H1 (cell line): ENCODE data around the gene IGFALS.

ENCODE experiments used
- CBX8 ChIP-seq: fragments of 300-800, 300-1000 bp; sonication (generic); IDR thresholded peaks from 2 replicates; pipeline ENCODE4 v1.7.1; 2016; ENCODE audit warnings: low read depth, low read length, borderline replicate concordance
- EGR1 ChIP-seq: IDR thresholded peaks from 2 replicates; pipeline ENCODE4 v1.6.1; 2011; ENCODE audit warnings: low read depth, low read length, borderline replicate concordance
- EP300 ChIP-seq, 2 experiments: IDR thresholded peaks; 1 replicate in 1 of 2; 2 replicates in 1 of 2; pipeline ENCODE4 v1.6.1; 2011 to 2012; ENCODE audit warnings: low read depth in 2 of 2, low read length in 2 of 2, mild to moderate bottlenecking in 2 of 2, borderline replicate concordance in 1 of 2, inconsistent platforms in 1 of 2, moderate library complexity in 1 of 2
- EZH2 ChIP-seq: fragments of 200-600 bp; sonication (generic); IDR thresholded peaks from 2 replicates; pipeline ENCODE4 v1.7.1; 2012; ENCODE audit warnings: low read depth, mild to moderate bottlenecking, moderate library complexity, low read length, inconsistent platforms; ENCODE audit not compliant: severe bottlenecking
- GABPA ChIP-seq: IDR thresholded peaks from 2 replicates; pipeline ENCODE4 v1.6.1; 2011; ENCODE audit warnings: mild to moderate bottlenecking, low read length, moderate library complexity, borderline replicate concordance; ENCODE audit not compliant: insufficient read depth
- JUN ChIP-seq: IDR thresholded peaks from 2 replicates; pipeline ENCODE4 v1.6.1; 2011; ENCODE audit warnings: low read depth, mild to moderate bottlenecking, improper control_type of control experiment, low read length
- POLR2AphosphoS5 ChIP-seq: IDR thresholded peaks from 2 replicates; pipeline ENCODE4 v1.6.1; 2011; ENCODE audit warnings: low read depth, low read length
- SIN3A ChIP-seq, 2 experiments: IDR thresholded peaks in 1 of 2; conservative IDR thresholded peaks in 1 of 2; 2 replicates each; pipeline ENCODE4 v1.6.1; 2011 to 2012; ENCODE audit warnings: low read length in 2 of 2, improper control_type of control experiment in 1 of 2, low read depth in 1 of 2, mild to moderate bottlenecking in 1 of 2
- SP2 ChIP-seq: IDR thresholded peaks from 2 replicates; pipeline ENCODE4 v1.6.1; 2012; ENCODE audit warnings: mild to moderate bottlenecking, low read length, inconsistent platforms
- ZNF274 ChIP-seq: IDR thresholded peaks from 2 replicates; pipeline ENCODE4 v1.7.0; 2012; ENCODE audit warnings: low read length, borderline replicate concordance; ENCODE audit errors: extremely low read depth
- TF ChIP-seq, protein P1 (sequence below), 3 experiments: IDR thresholded peaks; 1 replicate in 2 of 3; 2 replicates in 1 of 3; pipeline versions ENCODE4 v1.5.1 to v1.6.1; 2011; ENCODE audit warnings: low read length in 3 of 3, mild to moderate bottlenecking in 3 of 3, inconsistent platforms in 2 of 3, low read depth in 1 of 3, moderate library complexity in 1 of 3; ENCODE audit not compliant: insufficient read depth in 1 of 3; ENCODE audit errors: control extremely low read depth in 1 of 3
- TF ChIP-seq, protein P2 (sequence below): IDR thresholded peaks from 2 replicates; pipeline ENCODE4 v1.6.1; 2011; ENCODE audit warnings: low read depth, mild to moderate bottlenecking, low read length; ENCODE audit not compliant: insufficient read depth
- TF ChIP-seq, protein P3 (sequence below): IDR thresholded peaks from 2 replicates; pipeline ENCODE4 v1.6.1; 2012; ENCODE audit warnings: inconsistent platforms
- TF ChIP-seq, protein P4 (sequence below): IDR thresholded peaks from 2 replicates; pipeline ENCODE4 v1.6.1; 2012; ENCODE audit warnings: inconsistent platforms

DNA sequence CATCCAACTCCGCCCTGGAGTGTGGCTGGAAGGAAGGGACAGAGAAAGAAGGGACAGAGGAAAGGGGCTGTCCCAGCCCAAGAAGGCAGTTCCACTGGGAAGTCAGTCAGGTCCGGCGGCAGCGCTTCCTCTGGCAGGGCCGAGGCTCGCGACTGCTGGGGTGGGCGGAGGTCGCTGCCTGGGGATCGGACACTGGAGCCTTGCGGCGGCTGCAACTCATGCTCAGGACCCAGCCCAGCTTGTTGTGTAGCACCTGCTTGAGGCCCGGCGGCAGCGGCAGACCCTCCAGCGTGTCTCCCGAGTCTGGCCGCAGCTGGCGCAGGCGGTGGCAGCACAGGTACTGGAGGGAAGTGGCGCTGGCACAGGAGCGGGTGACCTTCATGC lies 16.5 kb downstream of the IGFALS start:
- TF ChIP-seq EP300 (IDR thresholded peaks at IDR 0.05; ENCODE audit: borderline replicate concordance in 1 of 2, low read depth in 2 of 2, low read length in 2 of 2) (no peak), POLR2AphosphoS5 (no peak), SP2 (no peak), CBX8 (no peak), EZH2 (no peak), JUN (no peak), ZNF274 (no peak), EGR1 (no peak), GABPA (no peak), SIN3A (conservative IDR thresholded peaks at IDR 0.05 in 1 of 2, IDR thresholded peaks at IDR 0.05 in 1 of 2; ENCODE audit: low read depth in 1 of 2, low read length in 2 of 2) (no peak)
- TF ChIP-seq, protein P1, sequence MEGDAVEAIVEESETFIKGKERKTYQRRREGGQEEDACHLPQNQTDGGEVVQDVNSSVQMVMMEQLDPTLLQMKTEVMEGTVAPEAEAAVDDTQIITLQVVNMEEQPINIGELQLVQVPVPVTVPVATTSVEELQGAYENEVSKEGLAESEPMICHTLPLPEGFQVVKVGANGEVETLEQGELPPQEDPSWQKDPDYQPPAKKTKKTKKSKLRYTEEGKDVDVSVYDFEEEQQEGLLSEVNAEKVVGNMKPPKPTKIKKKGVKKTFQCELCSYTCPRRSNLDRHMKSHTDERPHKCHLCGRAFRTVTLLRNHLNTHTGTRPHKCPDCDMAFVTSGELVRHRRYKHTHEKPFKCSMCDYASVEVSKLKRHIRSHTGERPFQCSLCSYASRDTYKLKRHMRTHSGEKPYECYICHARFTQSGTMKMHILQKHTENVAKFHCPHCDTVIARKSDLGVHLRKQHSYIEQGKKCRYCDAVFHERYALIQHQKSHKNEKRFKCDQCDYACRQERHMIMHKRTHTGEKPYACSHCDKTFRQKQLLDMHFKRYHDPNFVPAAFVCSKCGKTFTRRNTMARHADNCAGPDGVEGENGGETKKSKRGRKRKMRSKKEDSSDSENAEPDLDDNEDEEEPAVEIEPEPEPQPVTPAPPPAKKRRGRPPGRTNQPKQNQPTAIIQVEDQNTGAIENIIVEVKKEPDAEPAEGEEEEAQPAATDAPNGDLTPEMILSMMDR (IDR thresholded peaks at IDR 0.05; ENCODE audit: control extremely low read depth in 1 of 3, insufficient read depth in 1 of 3, low read depth in 1 of 3, low read length in 3 of 3): no peak
- TF ChIP-seq, protein P2, sequence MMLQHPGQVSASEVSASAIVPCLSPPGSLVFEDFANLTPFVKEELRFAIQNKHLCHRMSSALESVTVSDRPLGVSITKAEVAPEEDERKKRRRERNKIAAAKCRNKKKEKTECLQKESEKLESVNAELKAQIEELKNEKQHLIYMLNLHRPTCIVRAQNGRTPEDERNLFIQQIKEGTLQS: no peak
- TF ChIP-seq, protein P3, sequence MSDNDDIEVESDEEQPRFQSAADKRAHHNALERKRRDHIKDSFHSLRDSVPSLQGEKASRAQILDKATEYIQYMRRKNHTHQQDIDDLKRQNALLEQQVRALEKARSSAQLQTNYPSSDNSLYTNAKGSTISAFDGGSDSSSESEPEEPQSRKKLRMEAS: no peak
- TF ChIP-seq, protein P4, sequence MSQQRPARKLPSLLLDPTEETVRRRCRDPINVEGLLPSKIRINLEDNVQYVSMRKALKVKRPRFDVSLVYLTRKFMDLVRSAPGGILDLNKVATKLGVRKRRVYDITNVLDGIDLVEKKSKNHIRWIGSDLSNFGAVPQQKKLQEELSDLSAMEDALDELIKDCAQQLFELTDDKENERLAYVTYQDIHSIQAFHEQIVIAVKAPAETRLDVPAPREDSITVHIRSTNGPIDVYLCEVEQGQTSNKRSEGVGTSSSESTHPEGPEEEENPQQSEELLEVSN: no peak
